HG02763 (cell line): ENCODE measurements around the gene SSTR4.

Experiments used
- ATAC-seq: cut with Tn5 transposase; IDR thresholded peaks from one replicate; pipeline ENCODE4 v1.9.1; 2021; ENCODE audit warnings: mild to moderate bottlenecking, moderate library complexity; ENCODE audit not compliant: unreplicated experiment

Gene SSTR4

DNA sequence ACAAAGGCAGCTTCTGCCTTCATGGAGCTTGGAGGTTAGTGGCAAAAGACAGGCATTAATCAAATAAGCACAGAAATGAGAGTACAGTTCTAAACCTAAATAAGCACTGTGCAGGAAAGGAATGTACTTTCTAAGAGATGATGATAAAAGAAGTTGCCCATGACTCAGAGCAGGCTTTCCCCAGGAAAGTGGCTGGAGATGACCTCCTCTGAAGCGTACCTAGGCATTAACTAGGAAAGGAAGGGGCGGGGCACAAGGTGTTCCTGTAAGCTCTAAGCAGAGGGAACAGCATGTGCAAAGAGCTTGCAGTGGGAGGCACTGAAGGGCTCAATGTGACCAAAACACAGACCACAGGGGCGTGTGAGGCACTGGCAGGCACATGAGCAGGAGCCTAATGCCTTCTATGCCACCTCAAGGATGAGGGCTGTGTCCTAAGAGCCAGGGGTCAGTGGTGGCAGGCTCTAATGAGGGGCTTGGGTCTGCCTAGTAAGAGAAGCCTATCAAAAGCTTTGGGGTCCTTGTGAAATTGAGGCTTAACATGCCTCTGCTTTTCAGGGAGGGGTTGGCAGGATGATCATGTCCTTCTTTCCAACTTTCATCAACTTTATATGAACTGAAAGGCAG, 4.9 kb downstream of the SSTR4 start:
- no peak for ATAC-seq

DNA sequence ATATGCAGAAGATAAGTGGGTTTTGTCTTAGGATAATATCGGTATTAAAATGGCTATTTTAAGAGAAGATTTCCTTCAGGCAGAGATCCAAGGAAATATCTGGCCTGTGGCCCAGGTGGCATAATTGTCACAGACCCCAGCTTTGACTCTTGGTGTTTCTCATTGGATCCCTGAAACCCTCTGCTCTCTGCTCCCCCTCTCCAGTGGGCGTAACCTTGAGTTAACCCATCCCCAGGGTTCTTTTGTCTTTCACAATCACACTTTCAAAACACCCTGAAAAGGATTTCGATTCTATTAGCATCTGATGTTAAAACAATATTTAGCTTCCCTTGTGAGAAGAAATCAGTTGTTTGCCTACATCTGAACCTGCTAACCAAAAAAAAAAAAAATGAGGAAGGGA, 7.2 kb downstream of the SSTR4 start:
- ATAC-seq, result no peak

DNA sequence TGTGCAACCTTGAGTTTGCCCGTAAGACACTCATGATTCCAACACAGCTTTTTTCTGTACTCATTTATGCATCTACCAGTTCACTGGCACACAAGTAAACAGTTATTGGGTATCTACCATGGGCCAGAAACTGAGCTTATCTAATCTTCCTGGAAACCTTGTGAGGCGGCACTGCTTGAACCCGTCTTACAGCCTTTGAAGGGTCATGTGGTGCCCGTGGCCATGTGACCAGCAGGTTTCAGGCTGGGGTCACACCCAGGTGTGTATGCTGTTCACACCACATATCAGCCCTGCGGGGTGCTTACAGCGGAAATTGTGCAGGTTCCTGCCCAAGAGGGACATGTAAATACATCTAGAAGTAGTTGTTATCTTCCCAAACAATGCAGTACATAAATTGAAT, 8.3 kb downstream of the SSTR4 start:
- ATAC-seq, result no peak

DNA sequence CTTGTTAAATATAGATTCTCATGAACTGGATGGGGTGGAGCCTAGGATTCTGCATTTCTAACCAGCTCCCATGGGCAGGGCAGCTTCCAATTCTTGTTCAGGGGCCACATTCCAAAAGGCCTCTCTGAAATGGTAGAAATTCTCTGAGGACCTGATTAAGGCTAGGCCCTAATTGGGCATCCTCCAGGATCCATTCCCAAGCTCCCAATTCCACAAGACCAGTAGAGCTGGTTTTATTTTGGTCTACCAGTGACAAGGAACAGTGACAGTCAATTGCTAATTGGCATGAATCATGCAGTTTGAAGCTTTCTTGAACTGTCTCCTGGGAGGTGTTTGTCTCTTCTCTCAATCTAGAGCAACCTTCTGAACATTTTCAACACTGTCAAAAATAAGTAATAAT, 11.3 kb downstream of the SSTR4 start:
- ATAC-seq, result no peak

DNA sequence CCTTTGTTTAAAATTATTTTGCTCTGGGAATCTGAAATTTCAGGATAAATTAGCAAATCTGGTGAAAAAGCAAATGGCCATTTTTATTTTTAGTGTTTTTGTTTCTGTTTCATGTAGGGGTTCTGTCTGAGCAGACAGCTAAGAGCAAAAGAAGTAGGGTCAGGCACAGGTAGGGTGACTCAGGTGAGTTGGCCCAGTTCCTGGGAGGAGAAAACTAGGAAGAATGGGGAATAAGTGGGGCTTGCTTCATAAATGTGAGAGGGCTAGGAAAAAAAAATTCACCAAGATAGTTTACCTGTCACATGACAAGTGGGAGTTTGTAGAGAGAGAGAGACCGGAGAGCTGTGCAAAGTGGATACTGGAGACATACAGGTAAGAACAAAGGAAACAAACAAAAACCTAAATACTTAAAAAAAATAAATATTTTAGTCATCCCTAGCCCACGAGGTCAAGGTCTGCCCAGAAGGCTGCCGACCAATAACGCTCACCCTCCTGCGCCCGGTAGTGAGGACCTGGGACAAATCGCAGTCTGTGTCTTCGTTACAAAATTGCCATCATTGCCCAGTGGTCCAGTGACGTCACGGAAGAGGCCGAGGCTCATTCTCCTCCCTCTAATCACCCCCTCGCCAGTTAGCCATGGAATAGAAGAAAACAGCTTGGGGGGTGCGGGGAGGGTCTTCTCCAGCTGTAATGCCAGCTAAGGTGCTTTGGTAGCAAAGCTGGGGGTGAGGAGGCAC, 12.1 kb downstream of the SSTR4 start:
- ATAC-seq, result no peak

DNA sequence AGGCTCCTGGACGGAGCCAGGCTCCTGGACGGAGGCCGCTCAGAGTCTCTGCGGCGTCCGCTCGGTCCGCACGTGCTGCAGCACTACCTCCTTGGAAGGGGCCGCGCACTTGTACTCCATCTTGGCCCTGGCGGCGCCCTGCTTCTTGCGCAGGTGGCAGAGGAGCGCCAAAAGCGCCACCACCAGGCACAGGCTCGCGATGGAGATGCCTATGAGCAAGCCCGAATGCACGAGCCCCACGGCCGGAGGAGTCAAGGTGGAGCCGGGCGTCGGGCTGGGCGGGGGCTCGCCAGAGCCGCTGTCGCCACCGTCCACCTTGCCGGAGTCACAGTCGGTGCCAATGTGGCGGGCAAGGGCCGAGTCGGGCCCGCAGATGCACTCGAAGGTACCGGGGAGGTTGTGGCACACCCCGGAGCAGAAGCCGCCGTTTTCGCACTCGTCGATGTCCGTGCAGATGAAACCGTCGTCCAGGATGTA, 12.7 kb downstream of the SSTR4 start:
- ATAC-seq, result no peak

DNA sequence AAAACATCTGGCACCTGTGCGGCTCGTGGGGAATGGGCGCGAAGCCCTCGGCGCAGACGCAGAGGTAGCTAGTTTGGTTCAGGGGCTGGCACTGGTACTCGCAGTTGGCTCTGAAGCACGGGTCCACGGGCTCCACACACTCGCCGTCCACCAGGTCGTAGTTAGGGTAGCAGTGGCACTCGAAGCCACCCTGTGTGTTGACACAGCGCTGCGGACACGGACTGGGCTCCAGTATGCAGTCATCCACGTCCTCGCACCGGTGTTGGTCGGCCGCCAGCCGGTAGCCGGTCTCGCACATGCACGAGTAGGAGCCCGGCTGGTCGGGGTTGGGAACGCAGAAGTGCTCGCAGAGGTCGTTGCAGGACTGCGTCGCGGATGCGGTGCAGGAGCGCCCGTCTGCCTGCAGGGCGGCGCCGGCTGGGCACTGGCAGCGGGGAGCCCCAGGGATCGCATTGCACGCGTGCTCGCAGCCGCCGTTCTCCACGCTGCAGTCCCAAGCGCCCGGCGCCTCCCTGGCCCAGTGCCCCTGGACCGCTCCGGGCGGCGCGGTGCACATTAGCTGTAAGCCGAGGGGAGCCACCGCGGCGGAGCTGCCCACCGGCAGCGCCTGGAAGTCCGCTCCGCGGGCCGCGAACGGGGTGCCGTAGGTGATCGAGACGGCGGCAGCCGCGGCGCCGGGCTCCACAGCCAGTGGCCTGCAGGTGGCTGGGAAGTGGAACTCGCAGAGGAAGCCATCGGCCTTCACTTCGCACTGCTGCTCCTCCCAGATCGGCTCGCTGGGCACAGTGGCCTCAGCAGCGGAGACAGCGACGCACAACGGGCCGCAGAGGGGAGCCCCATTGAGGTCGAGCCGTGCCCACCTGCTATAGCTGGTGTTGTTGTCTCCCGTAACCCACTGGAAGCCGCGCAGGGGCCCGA, 13.4 kb downstream of the SSTR4 start:
- ATAC-seq, result no peak

DNA sequence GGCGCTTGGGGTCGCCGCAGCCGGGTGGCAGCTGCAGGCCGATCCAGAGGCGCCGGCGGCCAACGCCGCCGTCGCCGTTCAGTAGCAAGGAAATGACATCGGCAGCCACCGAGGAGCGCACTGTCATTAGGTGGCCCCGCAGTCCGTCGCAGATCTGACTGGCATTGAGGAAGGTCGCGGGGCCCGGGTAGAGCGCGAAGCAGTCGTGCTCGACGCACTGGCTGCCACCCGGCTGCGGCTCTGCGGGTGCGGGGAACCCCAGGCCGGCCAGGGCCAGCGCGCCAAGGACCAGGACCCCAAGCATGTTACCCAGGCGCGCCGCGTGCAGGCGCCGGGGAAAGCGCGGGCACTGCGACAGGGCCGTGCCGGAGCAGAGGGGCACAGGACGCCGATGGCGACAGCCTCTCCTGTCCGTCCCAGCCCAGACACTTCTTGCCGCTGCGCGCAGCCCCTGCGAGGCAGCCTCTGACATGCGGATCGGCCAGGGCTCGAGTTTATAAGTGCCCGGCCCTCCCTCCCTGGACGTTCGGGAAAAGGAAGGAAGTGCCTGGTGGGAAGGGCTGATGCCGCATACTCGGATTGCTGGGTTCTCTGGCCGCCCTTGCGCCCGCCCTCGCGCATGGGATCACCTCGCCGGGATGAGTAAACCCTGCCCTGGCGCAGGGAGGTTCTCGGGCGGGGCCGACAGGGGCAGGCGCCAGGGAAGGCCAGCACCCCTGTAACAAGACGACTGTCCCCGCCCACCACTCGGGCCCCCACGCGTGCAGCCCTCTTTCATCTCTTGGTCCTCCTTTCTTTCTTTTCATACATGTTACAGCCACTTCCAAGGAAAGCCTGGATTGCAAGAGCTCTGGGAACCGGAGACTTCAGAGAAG, 14.3 kb downstream of the SSTR4 start, which contains the start of gene THBD:
Gene THBD (minus strand): TSS at position 472 of the 875 bp plus-strand sequence. CDS start 168 bp downstream, at position 304.
- ATAC-seq, result no peak

DNA sequence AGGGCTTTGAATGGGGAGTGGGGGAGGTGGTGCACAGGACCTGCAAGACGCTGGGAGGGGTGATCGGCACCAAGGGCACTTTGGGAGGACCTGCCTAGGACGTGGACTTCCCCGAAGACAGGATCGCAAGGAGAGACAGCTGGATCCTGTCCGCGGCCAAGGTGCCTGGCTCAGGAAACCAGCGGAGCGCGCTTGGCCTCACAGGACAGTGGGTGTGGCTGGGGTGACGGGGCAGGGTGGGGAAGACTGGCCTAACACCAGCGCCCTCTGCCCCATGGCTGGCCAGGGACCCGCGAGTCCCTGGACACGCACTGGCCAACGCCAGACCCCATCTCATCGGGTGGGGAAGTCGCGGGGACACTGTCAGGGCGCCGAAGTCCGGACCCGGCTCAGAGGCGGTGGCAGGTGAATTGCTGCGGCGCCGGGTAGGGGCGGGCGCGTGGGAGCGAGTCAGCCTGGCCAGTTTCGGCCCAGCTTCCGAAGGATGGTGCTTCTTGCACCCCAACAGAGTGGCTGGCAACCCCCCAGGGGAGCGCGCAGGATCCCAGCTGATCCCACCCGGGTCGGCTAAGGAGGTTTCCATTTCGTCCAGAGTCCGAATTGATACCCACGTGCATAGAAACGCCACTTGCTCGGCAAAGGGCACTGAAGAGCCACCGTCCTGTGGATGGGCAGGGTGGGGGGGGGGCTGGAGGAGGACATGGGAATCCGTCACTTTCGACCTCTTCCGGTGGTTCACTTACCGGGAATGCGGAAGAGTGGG, 15.1 kb downstream of the SSTR4 start:
- no peak for ATAC-seq

DNA sequence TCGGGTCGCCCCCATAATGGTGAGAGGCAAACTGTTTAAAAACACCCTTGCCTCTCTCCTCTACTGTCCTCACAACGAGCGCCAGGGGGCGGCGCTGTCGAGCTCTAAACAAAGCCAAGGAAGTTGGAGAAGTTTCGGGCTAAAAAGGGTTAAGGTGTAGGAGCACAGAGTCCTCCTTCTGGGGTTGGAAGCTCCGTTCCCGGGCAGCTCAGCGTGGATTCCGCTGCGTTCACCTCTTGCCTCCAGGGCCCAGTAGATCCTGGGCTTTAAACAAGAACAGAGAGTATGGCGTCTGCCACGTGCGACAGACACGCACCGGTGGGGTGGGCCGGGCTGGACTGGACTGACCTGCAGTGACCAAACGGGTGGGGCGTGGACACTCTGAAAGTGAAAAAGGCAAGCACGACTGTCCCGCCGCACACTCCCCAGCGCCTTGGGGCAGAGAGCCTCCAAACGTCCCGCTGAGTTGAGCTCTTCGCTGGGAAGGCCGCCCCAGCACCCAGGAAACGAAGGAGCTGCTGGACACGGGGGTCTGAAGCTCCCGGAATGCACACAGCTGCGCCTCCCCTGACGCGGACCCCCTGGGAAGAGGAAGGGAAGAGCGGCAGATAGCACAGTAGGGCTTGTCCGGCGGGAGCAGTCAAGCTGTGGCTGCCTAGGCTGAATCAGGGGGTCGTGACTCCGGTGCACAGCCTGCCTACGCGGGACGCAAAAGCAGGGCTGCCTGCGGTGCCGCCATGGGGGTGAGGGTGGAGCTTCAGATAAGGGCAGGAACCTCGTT, 15.9 kb downstream of the SSTR4 start:
- ATAC-seq, result no peak

DNA sequence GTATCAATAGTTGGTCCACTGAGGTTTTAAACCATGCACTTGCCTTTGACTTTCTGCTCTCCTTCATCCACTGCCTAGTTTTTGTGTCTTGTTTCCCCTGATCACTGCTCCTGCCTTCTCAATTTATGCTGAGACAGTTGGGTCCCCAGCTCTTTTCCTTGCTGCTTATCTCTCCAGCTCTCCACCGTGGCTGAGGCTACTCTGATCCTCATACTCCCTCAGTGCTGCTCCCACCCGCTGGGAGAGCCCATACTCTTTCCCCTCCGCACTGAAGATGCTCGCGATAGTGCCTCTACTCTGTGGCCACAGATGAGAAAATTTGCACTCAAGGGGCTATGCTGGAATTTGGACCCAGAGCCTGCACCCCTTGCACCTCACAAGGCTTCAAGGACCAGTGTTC, 17.8 kb downstream of the SSTR4 start:
- no peak for ATAC-seq

DNA sequence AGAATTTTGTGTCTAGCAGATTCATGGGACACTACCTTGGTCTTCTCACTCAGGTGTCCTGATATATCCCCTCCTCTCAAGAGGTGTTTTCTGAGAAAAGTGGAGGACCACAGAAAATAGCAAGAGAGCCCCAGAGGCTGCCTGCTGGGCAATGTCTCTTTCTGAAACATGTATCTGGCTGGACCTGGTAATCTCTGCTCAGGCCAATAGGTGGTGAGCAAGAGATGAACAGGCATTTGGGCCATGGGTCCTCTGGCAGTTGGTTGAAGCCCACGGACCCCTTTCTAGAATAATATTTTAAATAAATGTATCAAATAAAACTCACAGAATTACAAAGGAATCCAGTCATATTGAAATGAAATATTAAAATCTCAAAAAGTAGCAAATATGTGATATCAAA, 23.1 kb downstream of the SSTR4 start:
- ATAC-seq, result no peak

DNA sequence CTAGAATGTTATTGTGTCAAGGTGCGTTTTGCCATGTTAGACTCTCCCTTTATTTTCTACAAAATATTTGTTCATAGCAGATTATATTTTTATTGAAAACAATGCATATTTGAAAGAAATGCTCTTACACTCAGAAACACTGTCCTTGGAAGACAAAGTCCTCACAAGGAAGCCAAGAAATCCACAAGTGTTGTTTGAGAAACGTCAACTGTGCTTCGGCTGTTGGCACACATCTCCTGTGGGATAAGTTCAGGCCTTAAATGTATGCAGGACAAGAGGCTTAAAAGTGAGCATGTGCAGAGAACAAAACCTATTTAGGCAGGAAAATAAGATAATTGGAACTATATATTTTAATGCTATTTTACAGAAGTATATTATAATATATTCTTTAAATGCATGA, 23.9 kb downstream of the SSTR4 start:
- no peak for ATAC-seq

DNA sequence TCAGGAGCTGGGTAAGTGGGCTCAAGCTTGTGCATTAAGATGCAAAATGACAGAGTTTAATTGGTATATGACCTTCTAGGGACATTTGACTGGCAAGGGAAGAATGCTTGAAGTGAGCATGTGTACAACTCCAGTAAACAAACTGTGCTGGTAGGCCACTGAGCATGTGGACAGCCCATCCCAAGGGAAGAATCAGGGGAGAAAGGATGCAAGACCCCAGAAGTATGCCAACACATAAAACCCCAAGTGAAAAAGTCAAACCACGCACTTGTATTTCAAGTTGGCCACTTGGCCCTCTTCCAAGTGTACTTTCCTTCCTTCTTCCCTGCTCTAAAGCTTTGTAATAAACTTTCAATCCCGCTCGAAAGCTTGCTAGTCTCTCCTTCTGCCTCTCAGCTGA, 24.7 kb downstream of the SSTR4 start:
- ATAC-seq, result no peak

DNA sequence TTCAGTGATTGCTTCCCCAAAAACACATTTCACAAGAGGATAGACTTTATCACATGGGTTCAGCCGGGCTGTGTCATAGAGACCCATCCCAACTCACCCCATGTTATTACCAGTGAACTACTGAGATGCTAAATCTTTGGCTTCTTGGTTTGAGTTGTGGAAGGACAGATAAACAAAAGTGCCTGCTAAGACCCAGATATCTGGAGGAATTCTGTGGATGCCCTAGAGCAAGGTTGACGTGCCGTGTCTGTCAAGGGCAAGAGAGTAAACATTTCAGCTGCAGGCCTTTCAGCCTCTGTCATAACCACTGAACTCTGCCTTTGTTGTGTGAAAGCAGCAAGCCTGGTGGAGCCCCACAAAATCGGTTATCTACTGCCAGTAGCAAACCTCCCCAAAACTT, 25.5 kb downstream of the SSTR4 start:
- no peak for ATAC-seq

DNA sequence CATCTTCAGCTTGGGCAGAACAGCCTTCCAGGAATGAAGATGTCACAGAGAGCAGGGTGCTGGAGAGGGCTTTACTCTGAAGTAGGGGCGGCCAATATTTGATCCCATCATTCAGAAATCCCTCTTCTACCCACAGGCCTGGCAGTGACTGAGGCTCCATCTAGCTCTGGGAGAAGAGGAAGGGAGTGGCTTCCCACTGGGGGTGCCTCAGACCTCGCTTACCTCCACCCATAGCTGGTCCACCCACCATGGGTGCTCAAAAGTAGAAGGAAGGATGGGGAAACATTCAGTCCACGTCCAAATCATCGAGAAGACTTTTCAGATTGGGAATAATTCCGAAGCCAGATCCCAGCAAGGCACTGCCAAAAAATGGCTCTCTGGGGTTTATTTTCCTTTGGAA, 26.1 kb downstream of the SSTR4 start:
- no peak for ATAC-seq

DNA sequence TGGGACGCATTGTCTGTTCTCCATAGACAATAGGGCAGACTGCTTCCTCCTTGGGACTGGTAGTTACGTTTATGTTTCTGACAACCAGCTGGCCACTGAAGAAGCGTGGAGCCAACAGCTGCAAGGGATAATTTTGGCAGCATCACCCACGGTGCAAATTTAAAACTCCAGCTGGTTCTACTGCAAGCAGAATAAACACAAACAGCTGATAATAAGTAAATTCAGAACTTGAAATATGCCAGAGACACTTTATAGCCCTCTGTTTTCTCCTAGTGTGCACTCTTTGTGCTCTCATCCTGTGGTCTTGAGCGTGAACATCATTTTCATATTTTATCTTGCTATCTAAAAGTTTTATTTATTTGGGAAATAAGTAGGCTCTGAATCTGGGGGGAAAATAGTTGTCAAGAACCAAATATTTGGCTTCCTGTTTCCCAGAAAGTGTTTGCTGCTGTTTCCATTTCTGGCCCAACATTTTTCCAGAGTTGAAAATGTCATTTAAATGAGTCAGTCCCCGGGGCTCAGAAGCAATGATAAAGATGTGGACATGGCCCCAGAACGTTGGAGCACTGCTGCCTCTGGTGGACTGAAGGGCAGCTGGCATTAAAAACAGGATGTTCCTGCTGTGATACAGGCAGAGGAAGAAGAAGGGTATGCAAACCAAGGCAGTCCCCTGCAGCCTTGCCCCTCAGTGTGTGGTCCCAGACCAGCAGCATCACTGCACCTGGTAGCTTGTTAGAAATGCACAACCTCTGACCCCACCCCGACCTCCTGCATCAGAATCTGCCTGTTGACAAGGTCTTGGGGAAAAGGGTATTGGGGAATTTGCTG, 26.8 kb downstream of the SSTR4 start:
- ATAC-seq, result no peak

DNA sequence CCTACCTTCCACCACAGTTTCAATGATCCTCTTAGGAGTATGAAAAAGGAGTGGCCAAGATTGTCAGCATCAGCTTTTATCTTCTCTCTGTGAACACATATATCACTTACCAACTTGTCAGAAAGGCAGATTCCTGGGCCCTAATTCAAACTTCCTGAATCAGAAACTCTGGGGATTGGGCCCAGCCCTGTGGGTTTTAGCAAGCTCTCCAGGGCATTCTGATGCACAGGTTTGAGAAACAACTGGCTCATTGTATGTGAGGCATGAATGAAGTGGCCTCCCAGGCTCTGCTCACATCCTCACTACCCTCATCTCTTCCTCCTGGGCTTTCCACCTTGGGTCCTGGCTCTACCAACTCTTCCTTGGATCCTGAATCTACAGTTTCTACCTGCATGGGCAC, 27.5 kb downstream of the SSTR4 start:
- ATAC-seq, result no peak
